GM23338 (cell line): ENCODE results near the gene TDO2. TPM values are rescaled to one million over a fixed set of nuclear protein-coding genes. Genes with fewer than 3 reads are reported as not detected.

Experiments used
- ATAC-seq: fragments of 200-7000 bp; cut with Tn5 transposase; 3 replicates; pipeline ENCODE4 v1.9.1; 2020
- DNase-seq: peaks from one replicate; pipeline ENCODE4 v3.0.0-alpha.2; 2015; ENCODE audit warnings: low spot score
- H2AFZ ChIP-seq: fragments of 200-600 bp; sonication (generic); 2 replicates; pipeline ENCODE4 v1.8.0; 2016; ENCODE audit warnings: antibody characterized with exemption, mild to moderate bottlenecking, moderate library complexity
- H3F3A ChIP-seq: fragments of 200-600 bp; sonication (generic); replicated peaks from 2 replicates; pipeline ENCODE4 v1.8.0; 2017; ENCODE audit warnings: antibody characterized with exemption, mixed run types, low read depth
- H3K27ac ChIP-seq: fragments of 200-600 bp; sonication (generic); 2 replicates; pipeline ENCODE4 v1.6.1; 2016; ENCODE audit warnings: low read depth
- H3K27me3 ChIP-seq: fragments of 200-600 bp; sonication (generic); 2 replicates; pipeline ENCODE4 v1.8.0; 2016; ENCODE audit warnings: mild to moderate bottlenecking, mixed run types, moderate library complexity; ENCODE audit not compliant: insufficient read depth
- H3K36me3 ChIP-seq: fragments of 200-600 bp; sonication (generic); 2 replicates; pipeline ENCODE4 v1.8.0; 2016; ENCODE audit warnings: mild to moderate bottlenecking; ENCODE audit not compliant: insufficient read depth
- H3K4me1 ChIP-seq: fragments of 200-600 bp; sonication (generic); 2 replicates; pipeline ENCODE4 v1.8.0; 2016; ENCODE audit warnings: mild to moderate bottlenecking, moderate library complexity; ENCODE audit not compliant: insufficient read depth
- H3K4me2 ChIP-seq: fragments of 200-600 bp; sonication (generic); 2 replicates; pipeline ENCODE4 v1.7.1; 2017; ENCODE audit warnings: mixed run types
- H3K4me3 ChIP-seq: fragments of 200-600 bp; sonication (generic); 2 replicates; pipeline ENCODE4 v1.6.1; 2016; ENCODE audit warnings: mixed run types
- H3K79me2 ChIP-seq: fragments of 200-600 bp; sonication (generic); replicated peaks from 2 replicates; pipeline ENCODE4 v1.8.0; 2017; ENCODE audit warnings: mild to moderate bottlenecking; ENCODE audit not compliant: insufficient read depth
- H3K9me2 ChIP-seq: fragments of 200-600 bp; sonication (generic); 2 replicates; pipeline ENCODE4 v1.8.0; 2017; ENCODE audit not compliant: insufficient read depth
- H4K20me1 ChIP-seq: fragments of 200-600 bp; sonication (generic); replicated peaks from 2 replicates; pipeline ENCODE4 v1.8.0; 2017; ENCODE audit warnings: mild to moderate bottlenecking; ENCODE audit not compliant: insufficient read depth
- H3K27ac Mint-ChIP-seq: 2 replicates; pipeline ENCODE4 v1.8.0; 2020; ENCODE audit warnings: inconsistent platforms, mild to moderate bottlenecking, moderate library complexity, mixed read lengths
- H3K27me3 Mint-ChIP-seq: 3 replicates; pipeline ENCODE4 v1.8.0; 2022; ENCODE audit warnings: low read depth, mild to moderate bottlenecking, moderate library complexity, mixed read lengths, inconsistent platforms; ENCODE audit not compliant: insufficient read depth, poor library complexity
- H3K36me3 Mint-ChIP-seq: 3 replicates; pipeline ENCODE4 v1.8.0; 2021; ENCODE audit warnings: low read depth, mild to moderate bottlenecking, inconsistent platforms, moderate library complexity, mixed read lengths
- H3K4me1 Mint-ChIP-seq: 3 replicates; pipeline ENCODE4 v1.8.0; 2020; ENCODE audit warnings: mild to moderate bottlenecking, inconsistent platforms, mixed read lengths
- H3K4me3 Mint-ChIP-seq: 3 replicates; pipeline ENCODE4 v1.8.0; 2021; ENCODE audit warnings: moderate library complexity, mild to moderate bottlenecking, inconsistent platforms, mixed read lengths
- H3K9me3 Mint-ChIP-seq: 3 replicates; pipeline ENCODE4 v1.8.0; 2020; ENCODE audit warnings: moderate library complexity, mild to moderate bottlenecking, inconsistent platforms, mixed read lengths
- CREB1 ChIP-seq: fragments of 250-450 bp; sonication (Bioruptor Pico); IDR thresholded peaks from 2 replicates; pipeline ENCODE4 v1.5.0; 2020; ENCODE audit warnings: low read depth, mild to moderate bottlenecking, moderate library complexity
- CTCF ChIP-seq, 2 experiments: fragments of 200-600 bp in 1 of 2; sonication (generic) in 1 of 2; conservative IDR thresholded peaks; 2 replicates each; pipeline versions ENCODE4 v1.5.1 to v1.6.1; 2016 to 2017; ENCODE audit warnings: antibody characterized with exemption in 2 of 2, low read depth in 2 of 2, mild to moderate bottlenecking in 2 of 2, moderate library complexity in 1 of 2
- ETS1 ChIP-seq: IDR thresholded peaks from 2 replicates; pipeline ENCODE4 v1.6.1; 2016; ENCODE audit warnings: antibody characterized with exemption
- EZH2 ChIP-seq: fragments of 200-600 bp; sonication (generic); IDR thresholded peaks from one replicate; pipeline ENCODE4 v1.8.0; 2017; ENCODE audit warnings: antibody characterized with exemption, mild to moderate bottlenecking, low read depth; ENCODE audit not compliant: unreplicated experiment
- EZH2phosphoT487 ChIP-seq: fragments of 200-600 bp; sonication (generic); IDR thresholded peaks from one replicate; pipeline ENCODE4 v1.8.1; 2018; ENCODE audit warnings: antibody characterized with exemption; ENCODE audit not compliant: unreplicated experiment
- JUNB ChIP-seq: IDR thresholded peaks from one replicate; pipeline ENCODE4 v1.6.1; 2016; ENCODE audit warnings: antibody characterized with exemption; ENCODE audit not compliant: unreplicated experiment
- NANOG ChIP-seq: IDR thresholded peaks from 2 replicates; pipeline ENCODE4 v1.6.1; 2016; ENCODE audit warnings: antibody characterized with exemption, borderline replicate concordance
- POLR2AphosphoS5 ChIP-seq: IDR thresholded peaks from 2 replicates; pipeline ENCODE4 v1.6.1; 2016; ENCODE audit warnings: antibody characterized with exemption, low read depth
- REST ChIP-seq: IDR thresholded peaks from one replicate; pipeline ENCODE4 v1.6.1; 2018; ENCODE audit warnings: antibody characterized with exemption; ENCODE audit not compliant: unreplicated experiment
- STAT1 ChIP-seq: IDR thresholded peaks from one replicate; pipeline ENCODE4 v1.6.1; 2016; ENCODE audit warnings: antibody characterized with exemption; ENCODE audit not compliant: unreplicated experiment
- ZNF114 ChIP-seq: fragments of 250-450 bp; sonication (Bioruptor Pico); IDR thresholded peaks from 2 replicates; pipeline ENCODE4 v1.5.0; 2020; ENCODE audit warnings: mild to moderate bottlenecking, moderate library complexity
- ZNF331 ChIP-seq: fragments of 250-450 bp; sonication (Bioruptor Pico); IDR thresholded peaks from 2 replicates; pipeline ENCODE4 v1.5.0; 2020; ENCODE audit warnings: low read depth, mild to moderate bottlenecking, moderate library complexity
- ZNF462 ChIP-seq: fragments of 250-450 bp; sonication (Bioruptor Pico); IDR thresholded peaks from 2 replicates; pipeline ENCODE4 v1.5.0; 2020; ENCODE audit warnings: mild to moderate bottlenecking, moderate library complexity
- polyA plus RNA-seq: library from polyadenylated mRNA; unstranded; fragments of >200 nt; fragmentation: Nextera tagmentation; extraction: Ambion mirVana; gene quantifications from 2 replicates; pipeline ENCODE4 v1.2.1, GENCODE V29; 2016
- total RNA-seq: library from RNA; depleted of rRNA; stranded (reverse); fragments of >200 nt; shearing (Covaris generic); gene quantifications from 2 replicates; pipeline ENCODE4 v1.2.3, GENCODE V29; 2014

Gene TDO2
- total and polyA plus RNA-seq, 2 experiments from 2014 or later, result 0.10 TPM; not detected in 1

- no peak overlapping the region; the same call in 1 of the 2 replicates for H2AFZ ChIP-seq
- no peak for ATAC-seq
- TF ChIP-seq REST (no peak), EZH2phosphoT487 (no peak), POLR2AphosphoS5 (no peak), JUNB (no peak), CTCF (conservative IDR thresholded peaks at IDR 0.05; ENCODE audit: low read depth in 2 of 2) (no peak), ZNF462 (CRISPR knock-in tag) (no peak), ZNF114 (CRISPR knock-in tag) (no peak), CREB1 (no peak), NANOG (no peak), ETS1 (no peak), EZH2 (no peak), ZNF331 (CRISPR knock-in tag) (no peak), STAT1 (no peak)
- H3K4me2 ChIP-seq, result no peak overlapping the region
- H3K36me3 ChIP-seq, result no peaks in the 10 kb centered on the region
- no peaks in the 10 kb centered on the region for H3K9me3 Mint-ChIP-seq
- H3K36me3 Mint-ChIP-seq, result no peaks in the 10 kb centered on the region
- H3K27me3 Mint-ChIP-seq, result no peaks in the 10 kb centered on the region
- H3K27me3 ChIP-seq, result no peaks in the 10 kb centered on the region
- H3K27ac ChIP-seq, result no peak overlapping the region
- no peaks in the 10 kb centered on the region for H3K9me2 ChIP-seq
- no peaks in the 10 kb centered on the region for H3K4me1 Mint-ChIP-seq
- no peaks in the 10 kb centered on the region for H3K79me2 ChIP-seq
- H3K4me3 ChIP-seq, result no peak overlapping the region
- no peak overlapping the region for H3K27ac Mint-ChIP-seq
- H3K4me1 ChIP-seq, result no peaks in the 10 kb centered on the region
- DNase-seq, result peak; percentile 24
- no peaks in the 10 kb centered on the region for H3F3A ChIP-seq
- no peaks in the 10 kb centered on the region for H4K20me1 ChIP-seq
- H3K4me3 Mint-ChIP-seq, result no peak overlapping the region
Measured at GRCh38 chr4:155944516-155944915, 41.0 kb downstream of the TDO2 start.
